Left kidney (tissue), 2 donors: Measurements from ENCODE around the gene OVOL2. TPM values are rescaled to one million over a fixed set of nuclear protein-coding genes. Genes with fewer than 3 reads are reported as not detected.

Experiments used
- DNase-seq: peaks from one replicate; pipeline ENCODE4 v3.0.0-alpha.2; 2013
- polyA plus RNA-seq: library from polyadenylated mRNA; unstranded; fragments of 120-200 nt; gene quantifications from one replicate; pipeline ENCODE4 v1.2.1, GENCODE V29; 2013; ENCODE audit not compliant: insufficient read length

OVOL2 gene
- polyA plus RNA-seq, 1 donor = 0.60 TPM

- no peak for DNase-seq
Measured at GRCh38 chr20:17987988-17988387, 69.7 kb downstream of the OVOL2 start.

GRCh38 chr20:17985388-17986018 is 72.2 kb downstream of the OVOL2 start:
- DNase-seq = no peak

GRCh38 chr20:17976305-17976704 is 81.4 kb downstream of the OVOL2 start:
- DNase-seq = no peak

Other genes starting within 250 kb of the OVOL2 start
- 273 TPM for gene SNX5, start 89.1 kb downstream of the OVOL2 start, polyA plus RNA-seq
- gene MGME1, start 88.9 kb downstream of the OVOL2 start, polyA plus RNA-seq = 53.8 TPM
- gene KAT14, start 79.9 kb upstream of the OVOL2 start, polyA plus RNA-seq = 34.5 TPM
- gene PET117, start 79.9 kb upstream of the OVOL2 start, polyA plus RNA-seq = 17.0 TPM
- gene ZNF133, start 230.6 kb upstream of the OVOL2 start, polyA plus RNA-seq = 35.1 TPM